GM13977 (cell line): ENCODE results near the gene GPD1.

Experiments used
- DNase-seq: peaks from one replicate; pipeline ENCODE4 v3.0.0; 2012; ENCODE audit warnings: low spot score
- in situ Hi-C: fragments of 300-500 bp; cut with MboI; formaldehyde crosslinking; loops from one replicate; pipeline ENCODE4 v1.12.0; 2022; ENCODE audit warnings: low sequenced_read_pairs, low pct_unique_long_range_greater_than_20kb, mixed read lengths, inconsistent platforms; ENCODE audit not compliant: unreplicated experiment
- TF ChIP-seq, protein P1 (sequence below): IDR thresholded peaks from 2 replicates; pipeline ENCODE4 v1.5.1; 2012; ENCODE audit warnings: mild to moderate bottlenecking, control low read depth; ENCODE audit not compliant: insufficient read depth; ENCODE audit errors: extremely low read depth, missing control alignments

GPD1 gene

DNA sequence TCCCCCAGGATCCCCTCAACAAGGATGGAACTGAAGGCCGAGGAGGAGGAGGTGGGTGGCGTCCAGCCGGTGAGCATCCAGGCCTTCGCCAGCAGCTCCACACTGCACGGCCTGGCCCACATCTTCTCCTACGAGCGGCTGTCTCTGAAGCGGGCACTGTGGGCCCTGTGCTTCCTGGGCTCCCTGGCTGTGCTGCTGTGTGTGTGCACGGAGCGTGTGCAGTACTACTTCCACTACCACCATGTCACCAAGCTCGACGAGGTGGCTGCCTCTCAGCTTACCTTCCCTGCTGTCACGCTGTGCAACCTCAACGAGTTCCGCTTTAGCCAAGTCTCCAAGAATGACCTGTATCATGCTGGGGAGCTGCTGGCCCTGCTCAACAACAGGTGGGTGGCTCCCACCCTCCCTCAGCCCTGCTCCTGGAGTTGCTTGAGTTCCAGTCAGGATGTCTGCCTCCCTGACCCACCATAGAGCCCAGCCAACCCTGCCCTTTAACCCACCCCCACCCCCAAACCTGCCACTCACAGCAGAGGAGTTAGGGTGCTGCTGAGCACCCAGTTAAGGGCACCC lies 45.0 kb upstream of the GPD1 start:
- in situ Hi-C loops, result loop anchor here (10.0 kb wide), 1 partner anchor 94 kb away; the partner anchor contains the start of gene AQP5
- no peak for DNase-seq
- TF ChIP-seq, protein P1, sequence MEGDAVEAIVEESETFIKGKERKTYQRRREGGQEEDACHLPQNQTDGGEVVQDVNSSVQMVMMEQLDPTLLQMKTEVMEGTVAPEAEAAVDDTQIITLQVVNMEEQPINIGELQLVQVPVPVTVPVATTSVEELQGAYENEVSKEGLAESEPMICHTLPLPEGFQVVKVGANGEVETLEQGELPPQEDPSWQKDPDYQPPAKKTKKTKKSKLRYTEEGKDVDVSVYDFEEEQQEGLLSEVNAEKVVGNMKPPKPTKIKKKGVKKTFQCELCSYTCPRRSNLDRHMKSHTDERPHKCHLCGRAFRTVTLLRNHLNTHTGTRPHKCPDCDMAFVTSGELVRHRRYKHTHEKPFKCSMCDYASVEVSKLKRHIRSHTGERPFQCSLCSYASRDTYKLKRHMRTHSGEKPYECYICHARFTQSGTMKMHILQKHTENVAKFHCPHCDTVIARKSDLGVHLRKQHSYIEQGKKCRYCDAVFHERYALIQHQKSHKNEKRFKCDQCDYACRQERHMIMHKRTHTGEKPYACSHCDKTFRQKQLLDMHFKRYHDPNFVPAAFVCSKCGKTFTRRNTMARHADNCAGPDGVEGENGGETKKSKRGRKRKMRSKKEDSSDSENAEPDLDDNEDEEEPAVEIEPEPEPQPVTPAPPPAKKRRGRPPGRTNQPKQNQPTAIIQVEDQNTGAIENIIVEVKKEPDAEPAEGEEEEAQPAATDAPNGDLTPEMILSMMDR, result no peak

DNA sequence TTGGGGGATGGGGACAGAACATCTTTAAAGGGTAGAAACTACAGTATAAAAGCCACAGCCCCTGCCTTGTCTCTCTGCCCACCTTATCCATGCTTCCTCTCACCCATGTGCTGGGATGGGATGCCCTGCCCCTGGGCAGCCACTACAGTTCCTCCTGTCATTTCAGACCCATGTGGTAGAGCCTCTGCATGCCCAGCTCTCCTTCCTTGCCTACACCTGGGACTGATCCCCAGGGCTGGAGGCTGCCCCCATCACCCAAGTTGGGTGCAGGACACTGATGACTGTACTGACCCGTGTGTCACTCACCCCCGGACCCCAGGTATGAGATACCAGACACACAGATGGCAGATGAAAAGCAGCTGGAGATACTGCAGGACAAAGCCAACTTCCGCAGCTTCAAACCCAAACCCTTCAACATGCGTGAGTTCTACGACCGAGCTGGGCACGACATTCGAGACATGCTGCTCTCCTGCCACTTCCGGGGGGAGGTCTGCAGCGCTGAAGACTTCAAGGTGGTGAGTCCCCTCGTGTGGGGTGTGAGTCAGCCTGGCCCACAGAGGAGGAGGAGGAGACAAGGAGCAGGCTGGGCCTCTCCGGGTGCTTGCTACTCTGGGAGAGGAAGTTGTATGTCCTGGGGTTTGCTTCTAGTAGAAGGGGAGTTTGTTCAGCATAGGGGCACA lies 44.2 kb upstream of the GPD1 start:
- no peak for DNase-seq
- TF ChIP-seq, protein P1, result no peak
- in situ Hi-C loops, result loop anchor here (10.0 kb wide), 1 partner anchor 95 kb away; the partner anchor contains the start of gene AQP5

DNA sequence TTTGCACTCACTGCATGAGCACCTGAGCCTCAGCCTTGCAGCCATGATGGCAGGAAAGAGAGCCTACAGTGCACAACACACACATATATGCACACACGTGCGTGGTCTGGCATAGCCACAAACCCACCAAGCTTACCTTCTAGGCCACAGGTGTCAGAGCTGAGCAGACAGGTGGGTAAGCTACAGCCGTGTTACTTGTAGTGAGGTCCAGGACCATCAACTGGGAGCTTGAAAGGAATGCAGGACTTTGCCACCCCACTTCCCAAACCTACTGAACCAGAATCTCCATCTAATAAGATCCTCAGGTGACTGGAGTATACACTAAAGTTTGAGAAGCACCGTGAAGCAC lies 43.7 kb upstream of the GPD1 start:
- in situ Hi-C loops, result no loop called here

DNA sequence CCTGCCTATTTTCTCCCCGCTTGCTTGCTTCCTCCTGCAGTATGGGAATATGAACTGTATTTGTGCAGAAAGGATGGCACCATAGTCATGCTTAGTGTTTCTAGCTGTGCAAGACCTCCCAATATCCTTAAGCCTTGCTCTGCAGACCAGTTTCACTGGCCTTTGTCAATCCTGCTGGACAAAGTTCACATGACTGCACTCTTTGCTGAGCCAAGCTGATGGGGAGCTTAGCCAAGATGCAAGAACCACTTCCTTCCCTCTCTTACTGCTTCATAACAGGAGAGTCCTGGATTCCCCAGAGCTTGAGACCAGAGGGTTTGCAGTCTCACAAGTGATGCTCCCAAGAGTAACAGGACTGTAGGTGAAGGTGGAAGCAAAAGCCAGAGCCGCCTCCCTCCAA lies 42.6 kb upstream of the GPD1 start:
- TF ChIP-seq, protein P1, result no peak
- in situ Hi-C loops, result no loop called here
- DNase-seq, result no peak

More for the DNA sequence above, 43.7 kb upstream of the GPD1 start:
- TF ChIP-seq, protein P1, result no peak
- no peak for DNase-seq

DNA sequence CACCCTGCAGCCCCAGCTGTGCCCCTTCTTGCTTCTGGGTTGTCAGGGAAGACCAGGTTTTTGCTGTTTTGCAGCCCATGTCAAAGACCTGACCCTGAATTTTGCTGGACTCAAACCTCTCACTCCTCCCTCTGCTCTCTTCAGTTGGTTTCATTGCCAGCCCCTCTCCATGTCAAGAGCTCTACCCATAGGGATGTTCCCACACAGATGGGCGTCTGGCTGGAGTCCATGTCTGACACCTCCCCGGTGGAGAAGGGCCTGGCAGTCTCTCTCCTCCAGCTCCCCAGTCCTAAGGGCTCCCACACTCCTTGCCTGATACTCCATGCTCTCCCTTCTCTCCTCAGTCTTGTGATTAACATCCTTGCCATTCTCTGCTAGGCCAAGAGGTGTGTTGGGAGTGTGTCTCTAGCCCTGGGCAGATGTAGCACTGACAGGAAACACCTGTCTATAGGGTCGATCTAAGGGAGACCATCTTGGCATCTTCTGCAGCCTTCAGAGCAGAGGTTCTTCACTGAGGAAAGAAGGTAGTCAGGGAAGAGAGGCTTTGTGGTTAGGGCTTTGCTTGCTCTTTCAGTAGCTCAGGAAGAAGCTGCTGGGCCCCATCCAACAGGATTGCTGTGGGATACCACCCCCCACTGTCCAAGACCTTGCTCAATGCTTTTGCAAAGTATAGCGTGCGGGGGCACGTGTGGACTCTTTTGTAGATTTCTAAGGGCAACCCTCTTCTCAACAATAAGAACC lies 41.7 kb upstream of the GPD1 start:
- TF ChIP-seq, protein P1, result no peak
- no peak for DNase-seq
- in situ Hi-C loops, result no loop called here

DNA sequence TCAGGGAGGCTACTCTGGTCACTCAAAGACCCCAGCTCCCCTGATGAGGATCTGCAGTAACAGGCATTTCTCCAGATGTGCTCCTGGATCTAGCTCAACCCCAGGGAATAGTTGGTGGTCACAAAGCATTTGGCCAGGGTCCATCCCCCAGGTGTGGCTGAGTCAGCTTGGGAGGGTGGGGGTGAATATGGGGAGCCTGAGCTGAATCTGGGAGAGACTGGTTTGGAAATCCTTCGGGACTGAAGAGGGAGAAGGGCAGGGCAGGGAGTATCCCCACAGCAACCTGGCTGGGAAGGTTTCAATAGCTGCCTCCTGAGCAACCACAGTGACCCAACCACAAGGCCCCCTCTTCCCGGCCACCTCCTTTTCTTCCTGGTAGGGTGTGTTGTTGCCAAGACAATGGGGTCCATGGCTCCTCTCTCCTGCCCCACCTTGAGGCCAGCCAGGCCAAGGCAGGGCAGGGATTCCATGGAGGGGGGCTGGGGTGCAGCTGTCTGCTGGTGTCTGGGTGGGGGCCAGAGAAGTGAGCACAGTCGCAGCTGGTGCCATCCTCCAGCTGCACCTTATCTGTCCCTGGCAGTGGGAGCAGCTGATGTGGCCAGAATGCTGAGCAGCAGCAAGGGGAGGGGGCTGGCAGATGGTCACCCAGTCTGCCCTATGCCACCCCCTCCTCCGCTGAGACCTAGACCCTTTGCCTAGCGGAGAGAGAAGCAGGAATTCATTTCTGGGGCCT lies 40.9 kb upstream of the GPD1 start:
- no peak for DNase-seq
- in situ Hi-C loops, result no loop called here
- TF ChIP-seq, protein P1, result no peak
